Erythroblast (primary cell): ENCODE data around the gene MSL1.

Source experiments
- GATA1 ChIP-seq: IDR thresholded peaks from 2 replicates; pipeline ENCODE4 v1.6.1; 2011; ENCODE audit warnings: low read depth, mild to moderate bottlenecking, control low read depth, low read length, moderate library complexity
- POLR2A ChIP-seq: IDR thresholded peaks from 2 replicates; pipeline ENCODE4 v1.6.1; 2011; ENCODE audit warnings: mild to moderate bottlenecking, low read length

- TF ChIP-seq POLR2A (no peak), GATA1 (no peak)
Measured at GRCh38 chr17:40167685-40168261, 46.0 kb downstream of the MSL1 start.
